Measurements from ENCODE around the gene CTTN. TPM values are rescaled to one million over a fixed set of nuclear protein-coding genes. Genes with fewer than 3 reads are reported as not detected.

The CTTN gene
- total RNA-seq, 1 experiment from 2014 or later = 503 TPM

- Histone ChIP-seq H3K27ac (ENCODE audit: low read length) (no peak overlapping the region), H3K27me3 (ENCODE audit: control insufficient read depth, insufficient read depth, low read length) (no peaks in the 10 kb centered on the region), H3K4me3 (ENCODE audit: low read depth in 2 of 2, low read length in 2 of 2) (no peak overlapping the region), H3K4me1 (ENCODE audit: control insufficient read depth, insufficient read depth, low read length) (no peaks in the 10 kb centered on the region), H3K9me3 (ENCODE audit: control insufficient read depth, insufficient read depth, low read depth, low read length) (no peaks in the 10 kb centered on the region), H3K36me3 (ENCODE audit: control insufficient read depth, insufficient read depth, low read length) (peaks cover 24% of the 10 kb centered on the region)
- in situ Hi-C loops (cut with HindIII; ENCODE audit: low pct_unique_long_range_greater_than_20kb, low sequenced_read_pairs) (no loop called here), intact Hi-C loops (cut with micrococcal nuclease; ENCODE audit: unreplicated experiment) (no loop called here)
- ATAC-seq = peak; percentile 63
- DNase-seq (ENCODE audit: low read depth, low spot score) = no peak
- ChIA-PET POLR2A (interaction anchor here (0.7 kb wide), 1 partner anchor 138 kb away, joined by 6 read pairs; no protein-coding TSS in a partner anchor), CTCF (interaction anchor here (1.1 kb wide), 1 partner anchor 11 kb away, joined by 3 read pairs; no protein-coding TSS in a partner anchor)
- no peak for TF ChIP-seq REST (IDR thresholded peaks at IDR 0.05; ENCODE audit: insufficient read depth in 1 of 2, low read depth in 2 of 2, low read length in 1 of 2)
- no peak for TF ChIP-seq POLR2AphosphoS5 (IDR thresholded peaks at IDR 0.05; ENCODE audit: low read depth, low read length)
- TF ChIP-seq CTCF (IDR thresholded peaks at IDR 0.05) = no peak
- no peak for TF ChIP-seq TCF7L2 (IDR thresholded peaks at IDR 0.05; ENCODE audit: low read depth, low read length)
- TF ChIP-seq SIN3A (IDR thresholded peaks at IDR 0.05; ENCODE audit: borderline replicate concordance, insufficient read depth, low read depth, low read length) = no peak
- BruUV-seq (replicated peaks) = TSS peak; percentile 12
Measured at GRCh38 chr11:70378506-70379134, 19.7 kb upstream of the CTTN start.

GRCh38 chr11:70381350-70381749, 17.0 kb upstream of the CTTN start:
- H3K4me3 ChIP-seq (ENCODE audit: low read depth in 2 of 2, low read length in 2 of 2) = no peak overlapping the region
- in situ Hi-C loops (cut with HindIII; ENCODE audit: low pct_unique_long_range_greater_than_20kb, low sequenced_read_pairs) = no loop called here
- H3K36me3 ChIP-seq (ENCODE audit: control insufficient read depth, insufficient read depth, low read length) = peaks cover 32% of the 10 kb centered on the region
- POLR2A ChIA-PET = no interaction called here
- no TSS peak for BruUV-seq (replicated peaks)
- no peaks in the 10 kb centered on the region for H3K9me3 ChIP-seq (ENCODE audit: control insufficient read depth, insufficient read depth, low read depth, low read length)
- no peak overlapping the region for H3K27ac ChIP-seq (ENCODE audit: low read length)
- no peaks in the 10 kb centered on the region for H3K27me3 ChIP-seq (ENCODE audit: control insufficient read depth, insufficient read depth, low read length)
- ATAC-seq = 0 out of 2 replicates have a peak, but pooled peaks have one; percentile 8
- CTCF ChIA-PET = no interaction called here
- no peak for TF ChIP-seq SIN3A (IDR thresholded peaks at IDR 0.05; ENCODE audit: borderline replicate concordance, insufficient read depth, low read depth, low read length)
- no peak for TF ChIP-seq POLR2AphosphoS5 (IDR thresholded peaks at IDR 0.05; ENCODE audit: low read depth, low read length)
- TF ChIP-seq TCF7L2 (IDR thresholded peaks at IDR 0.05; ENCODE audit: low read depth, low read length) = no peak
- TF ChIP-seq CTCF (IDR thresholded peaks at IDR 0.05) = no peak
- no peak for TF ChIP-seq REST (IDR thresholded peaks at IDR 0.05; ENCODE audit: insufficient read depth in 1 of 2, low read depth in 2 of 2, low read length in 1 of 2)
- intact Hi-C loops (cut with micrococcal nuclease; ENCODE audit: unreplicated experiment) = no loop called here
- no peak for DNase-seq (ENCODE audit: low read depth, low spot score)
- H3K4me1 ChIP-seq (ENCODE audit: control insufficient read depth, insufficient read depth, low read length) = no peaks in the 10 kb centered on the region

Data from Panc1 (cell line).